K562 (cell line): ENCODE results near the gene XAGE1A. TPM values are rescaled to one million over a fixed set of nuclear protein-coding genes. Genes with fewer than 3 reads are reported as not detected.
A peak's percentile ranks its signal among the peaks of the same experiment; 100 is the strongest.
"Not testable (repeated sequence)": the region's sequence is repeated elsewhere in the genome, so short reads cannot be mapped to it uniquely, and the experiment has no call there.

Experiments used
- ATAC-seq: fragments of 200-7000 bp; cut with Tn5 transposase; 3 replicates; pipeline ENCODE4 v1.9.1; 2020; ENCODE audit warnings: moderate library complexity
- BruUV-seq: library from RNA; stranded (reverse); fragments of 400-500 nt; replicated peaks from 2 replicates; lab custom pipeline; 2021; lab: Mats Ljungman, UMichigan
- CTCF ChIA-PET: fragments of 300-600 bp; formaldehyde crosslinking; extraction: SDS; loops from one replicate; lab custom pipeline; 2021; ENCODE audit warnings: low intra/inter-chr PET ratio; lab: Yijun Ruan, JAX
- POLR2A ChIA-PET: fragments of 300-600, 350-650 bp; sonication (Branson Sonifier 250); formaldehyde crosslinking; extraction: SDS; loops from one replicate; lab custom pipeline; 2021; ENCODE audit warnings: antibody characterized with exemption, inconsistent platforms; lab: Yijun Ruan, JAX
- DNase-seq, 4 experiments: peaks; one replicate each; pipeline versions ENCODE4 v3.0.0 to v3.0.0-alpha.2; 2011 to 2018; ENCODE audit warnings: low spot score in 3 of 4, mixed read lengths in 3 of 4; ENCODE audit errors: extremely low read depth in 1 of 4
- FAIRE-seq: peaks from 2 replicates; lab custom pipeline; 2011; peaks lifted over from hg19 to GRCh38; lab: Jason Lieb, UNC
- H2AFZ ChIP-seq: 2 replicates; pipeline ENCODE4 v1.6.0; 2011; ENCODE audit warnings: low read depth, low read length, control low read depth, inconsistent platforms
- H3K27ac ChIP-seq: fragments of 200-600 bp; 3 replicates; pipeline ENCODE4 v1.8.0; 2011; ENCODE audit warnings: low read depth, mild to moderate bottlenecking, control low read depth, inconsistent platforms, low read length, moderate library complexity, mixed read lengths; ENCODE audit errors: extremely low read depth
- H3K27me3 ChIP-seq, 2 experiments: fragments of 300-600 bp in 1 of 2; 2 replicates in 1 of 2; 3 replicates in 1 of 2; pipeline versions ENCODE4 v1.6.0 to v1.8.0; 2011; ENCODE audit warnings: inconsistent platforms in 2 of 2, low read length in 2 of 2, mild to moderate bottlenecking in 1 of 2, mixed read lengths in 1 of 2, moderate library complexity in 1 of 2; ENCODE audit not compliant: control insufficient read depth in 2 of 2, insufficient read depth in 2 of 2
- H3K36me3 ChIP-seq: fragments of 300-600 bp; 3 replicates; pipeline ENCODE4 v1.8.0; 2011; ENCODE audit warnings: mild to moderate bottlenecking, low read length, inconsistent platforms; ENCODE audit not compliant: control insufficient read depth, insufficient read depth
- H3K4me1 ChIP-seq, 2 experiments: fragments of 200-600 bp in 1 of 2; replicated peaks in 1 of 2; 2 replicates in 1 of 2; 3 replicates in 1 of 2; pipeline versions ENCODE4 v1.5.1 to v1.8.0; 2011; ENCODE audit warnings: inconsistent platforms in 2 of 2, low read length in 2 of 2, mild to moderate bottlenecking in 1 of 2, mixed read lengths in 1 of 2, moderate library complexity in 1 of 2; ENCODE audit not compliant: control insufficient read depth in 2 of 2, insufficient read depth in 2 of 2
- H3K4me2 ChIP-seq: 2 replicates; pipeline ENCODE4 v1.6.1; 2011; ENCODE audit warnings: low read length, control low read depth, inconsistent platforms, mixed read lengths; ENCODE audit not compliant: insufficient read depth
- H3K4me3 ChIP-seq: fragments of 200-600 bp; sonication (generic), shearing (Covaris generic); 2 replicates; pipeline ENCODE4 v1.5.1; 2016; ENCODE audit warnings: control low read depth, inconsistent platforms
- H3K79me2 ChIP-seq: fragments of 200-600 bp; 3 replicates; pipeline ENCODE4 v1.8.0; 2011; ENCODE audit warnings: low read length, inconsistent platforms; ENCODE audit not compliant: control insufficient read depth, insufficient read depth
- H3K9ac ChIP-seq, 2 experiments: 2 replicates each; pipeline versions ENCODE4 v1.6.0 to v1.6.1; 2011; ENCODE audit warnings: low read depth in 2 of 2, low read length in 2 of 2, control low read depth in 1 of 2, inconsistent platforms in 1 of 2, mild to moderate bottlenecking in 1 of 2, mixed read lengths in 1 of 2; ENCODE audit not compliant: insufficient read depth in 1 of 2
- H3K9me1 ChIP-seq: one replicate; pipeline ENCODE4 v1.6.0; 2011; ENCODE audit warnings: inconsistent platforms, mild to moderate bottlenecking, low read length, moderate library complexity; ENCODE audit not compliant: control insufficient read depth, insufficient read depth
- H3K9me3 ChIP-seq: replicated peaks from 2 replicates; pipeline ENCODE4 v1.5.1; 2011; ENCODE audit warnings: low read depth, low read length, inconsistent platforms; ENCODE audit not compliant: control insufficient read depth, insufficient read depth
- H4K20me1 ChIP-seq: replicated peaks from 2 replicates; pipeline ENCODE4 v1.6.1; 2011; ENCODE audit warnings: low read length, inconsistent platforms, mixed read lengths; ENCODE audit not compliant: control insufficient read depth, insufficient read depth
- WGBS: fragments of 100-300 bp; shearing (Covaris generic); methylation state at CpG from one replicate; pipeline ENCODE4 v1.1.6; 2016; ENCODE audit warnings: low coverage, mixed read lengths; ENCODE audit not compliant: insufficient coverage; ENCODE audit errors: missing lambda C conversion rate; 5-methylcytosine and 5-hydroxymethylcytosine counted together
- in situ Hi-C: fragments of 300-500 bp; cut with MboI; formaldehyde crosslinking; loops from 4 replicates; pipeline ENCODE4 v1.15.0; 2018; ENCODE audit warnings: inconsistent platforms, mixed read lengths
- intact Hi-C: fragments of 100-400 bp; cut with micrococcal nuclease; formaldehyde crosslinking; loops from 2 replicates; pipeline ENCODE4 v1.14.2; 2022
- polyA plus RNA-seq, 8 experiments: library from polyadenylated mRNA; depleted of rRNA in 4 of 8; stranded (reverse) in 5 of 8; unstranded in 3 of 8; fragments of >200 nt; fragmentation: Nextera tagmentation in 2 of 8; fragmentation: Illumina TruSeq in 1 of 8; extraction: Ambion mirVana in 2 of 8; extraction: Trizol in 1 of 8; gene quantifications; 2 replicates each; pipeline versions ENCODE4 v1.2.1 to v1.2.3, GENCODE V29; 2011 to 2014; ENCODE audit warnings: inconsistent platforms in 1 of 8, missing spikeins in 1 of 8
- total RNA-seq, 7 experiments: library from RNA; depleted of rRNA in 6 of 7; stranded (reverse); fragments of >200 nt in 6 of 7; fragmentation: Illumina TruSeq in 2 of 7; extraction: Trizol in 2 of 7; gene quantifications; 2 replicates each; pipeline versions ENCODE4 v1.2.1 to v1.2.3, GENCODE V29; 2011 to 2021; ENCODE audit warnings: low replicate concordance in 1 of 7

The XAGE1A gene
- total and polyA plus RNA-seq, 9 of the 15 experiments (the other 6 are each of a cell fraction or from before 2014, with no cell fraction given): 21.1 to 715 (median 306) TPM

DNA sequence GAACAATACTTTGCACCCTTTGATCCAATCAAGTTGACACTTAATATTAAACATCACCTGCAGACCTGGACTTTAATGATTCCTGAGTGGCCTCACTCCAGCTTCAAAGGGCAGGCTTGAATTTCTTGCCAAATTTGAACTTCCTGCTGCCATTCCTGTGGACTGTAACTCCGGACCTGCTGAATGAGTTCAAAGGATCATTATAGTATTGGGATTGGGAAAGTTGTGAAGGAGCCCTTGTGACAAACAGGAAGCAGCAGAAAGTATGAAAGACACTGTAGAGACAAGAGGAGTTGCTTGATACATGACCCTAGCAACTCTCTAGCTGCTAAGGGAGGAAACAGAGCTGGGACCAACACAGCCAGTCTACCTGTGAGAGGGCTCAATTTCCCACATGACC lies 24.3 kb upstream of the XAGE1A start:
- H3K79me2 ChIP-seq, H3K4me3 ChIP-seq, H3K9me3 ChIP-seq, H2AFZ ChIP-seq, H3K27ac ChIP-seq, H3K4me1 ChIP-seq, FAIRE-seq, H3K27me3 ChIP-seq, H3K9ac ChIP-seq, H4K20me1 ChIP-seq, BruUV-seq, POLR2A ChIA-PET, H3K4me2 ChIP-seq, ATAC-seq, H3K9me1 ChIP-seq, in situ Hi-C loops, H3K36me3 ChIP-seq, CTCF ChIA-PET, DNase-seq, intact Hi-C loops: not testable (repeated sequence)
- WGBS: 0% methylated on average over 1 of the region's 1 CpG

DNA sequence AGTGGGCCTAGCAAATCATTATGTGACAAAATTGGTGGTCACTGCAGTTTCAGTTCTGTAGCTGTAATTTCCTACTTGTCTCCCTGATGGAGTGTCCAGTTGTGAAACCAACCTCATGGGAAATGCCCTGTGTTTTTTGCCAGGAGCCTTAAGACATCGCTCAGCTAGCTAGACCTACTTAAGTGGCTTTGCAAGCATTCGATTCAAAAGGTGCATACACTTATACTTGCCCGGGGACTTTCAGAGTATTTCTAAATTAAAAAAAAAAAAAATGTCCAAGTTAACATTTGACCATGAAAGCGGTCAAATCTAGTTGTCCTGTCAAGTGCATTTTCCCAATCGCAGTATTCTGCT lies 788 bp downstream of the XAGE1A start:
- POLR2A ChIA-PET, H3K4me2 ChIP-seq, H3K4me1 ChIP-seq, CTCF ChIA-PET, H3K4me3 ChIP-seq, H2AFZ ChIP-seq, intact Hi-C loops, FAIRE-seq, H4K20me1 ChIP-seq, H3K79me2 ChIP-seq, BruUV-seq, H3K9me3 ChIP-seq, ATAC-seq, in situ Hi-C loops, H3K36me3 ChIP-seq, H3K27me3 ChIP-seq, DNase-seq, H3K9ac ChIP-seq, H3K9me1 ChIP-seq, H3K27ac ChIP-seq: not testable (repeated sequence)
- WGBS: no CpG with 5 or more reads among the region's 5 CpGs

DNA sequence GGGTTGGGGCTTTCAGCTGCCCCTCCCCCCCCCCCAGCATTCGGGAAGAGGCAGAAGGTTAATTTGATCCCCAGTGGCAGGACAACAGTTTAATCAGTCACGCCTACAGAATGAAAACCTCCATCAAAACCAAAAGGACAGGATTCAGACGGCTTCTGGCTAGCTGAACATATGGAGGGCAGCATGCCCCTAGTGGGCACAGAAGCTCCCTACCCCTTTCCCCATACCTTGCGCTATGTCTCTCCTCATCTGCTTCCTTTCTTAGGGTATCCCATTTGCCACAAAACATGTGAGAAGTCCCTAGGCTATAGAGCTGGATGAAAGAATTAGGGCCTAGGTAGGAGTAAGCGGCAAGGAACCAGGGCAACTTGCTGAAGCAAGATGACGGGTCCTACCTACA lies 5.8 kb downstream of the XAGE1A start:
- in situ Hi-C loops, H3K9me1 ChIP-seq, FAIRE-seq: not testable (repeated sequence)

More for the DNA sequence above, 5.8 kb downstream of the XAGE1A start:
- H3K9me3 ChIP-seq, BruUV-seq, H3K27ac ChIP-seq, CTCF ChIA-PET, H2AFZ ChIP-seq, H3K4me1 ChIP-seq, intact Hi-C loops, H3K36me3 ChIP-seq, H3K4me2 ChIP-seq, H3K4me3 ChIP-seq, DNase-seq, H3K27me3 ChIP-seq, H3K9ac ChIP-seq, POLR2A ChIA-PET, H4K20me1 ChIP-seq, H3K79me2 ChIP-seq: not testable (repeated sequence)
- peak; percentile 68 for ATAC-seq
- no CpG with 5 or more reads among the region's 6 CpGs for WGBS
